Peyer's patch (tissue), 4 donors: ENCODE results near the gene TLCD3B.

Experiments used
- POLR2A ChIP-seq, 2 donors: fragments of 450-650 bp; IDR thresholded peaks; one replicate each; pipeline ENCODE4 v1.5.1; 2017; ENCODE audit warnings: antibody characterized with exemption in 2 of 2, mild to moderate bottlenecking in 2 of 2, moderate library complexity in 2 of 2
- TF ChIP-seq, protein P1 (sequence below), 6 experiments: fragments of 450-650 bp in 4 of 6; fragments of 200-600 bp in 2 of 6; sonication (generic) in 1 of 6; IDR thresholded peaks; one replicate each; pipeline ENCODE4 v1.5.1; 2017 to 2019; ENCODE audit warnings: antibody characterized with exemption in 6 of 6, mild to moderate bottlenecking in 3 of 6, moderate library complexity in 1 of 6

DNA sequence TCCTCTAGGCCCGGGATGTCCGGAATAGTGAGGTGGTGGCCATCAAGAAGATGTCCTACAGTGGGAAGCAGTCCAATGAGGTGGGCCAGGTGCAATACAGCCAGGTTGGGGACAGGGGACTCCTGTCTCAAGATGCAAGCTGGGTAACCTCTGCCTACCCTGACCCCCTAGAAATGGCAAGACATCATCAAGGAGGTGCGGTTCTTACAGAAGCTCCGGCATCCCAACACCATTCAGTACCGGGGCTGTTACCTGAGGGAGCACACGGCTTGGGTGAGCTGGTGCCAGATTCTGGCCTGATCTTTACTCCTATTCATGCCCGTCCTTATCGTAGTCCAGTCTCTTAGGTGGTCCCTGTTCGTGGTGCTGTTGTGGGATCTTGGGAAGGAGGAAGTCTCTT lies 53.0 kb downstream of the TLCD3B start:
- TF ChIP-seq, protein P1, sequence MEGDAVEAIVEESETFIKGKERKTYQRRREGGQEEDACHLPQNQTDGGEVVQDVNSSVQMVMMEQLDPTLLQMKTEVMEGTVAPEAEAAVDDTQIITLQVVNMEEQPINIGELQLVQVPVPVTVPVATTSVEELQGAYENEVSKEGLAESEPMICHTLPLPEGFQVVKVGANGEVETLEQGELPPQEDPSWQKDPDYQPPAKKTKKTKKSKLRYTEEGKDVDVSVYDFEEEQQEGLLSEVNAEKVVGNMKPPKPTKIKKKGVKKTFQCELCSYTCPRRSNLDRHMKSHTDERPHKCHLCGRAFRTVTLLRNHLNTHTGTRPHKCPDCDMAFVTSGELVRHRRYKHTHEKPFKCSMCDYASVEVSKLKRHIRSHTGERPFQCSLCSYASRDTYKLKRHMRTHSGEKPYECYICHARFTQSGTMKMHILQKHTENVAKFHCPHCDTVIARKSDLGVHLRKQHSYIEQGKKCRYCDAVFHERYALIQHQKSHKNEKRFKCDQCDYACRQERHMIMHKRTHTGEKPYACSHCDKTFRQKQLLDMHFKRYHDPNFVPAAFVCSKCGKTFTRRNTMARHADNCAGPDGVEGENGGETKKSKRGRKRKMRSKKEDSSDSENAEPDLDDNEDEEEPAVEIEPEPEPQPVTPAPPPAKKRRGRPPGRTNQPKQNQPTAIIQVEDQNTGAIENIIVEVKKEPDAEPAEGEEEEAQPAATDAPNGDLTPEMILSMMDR (IDR thresholded peaks at IDR 0.05) = no peak
- TF ChIP-seq POLR2A (IDR thresholded peaks at IDR 0.05) = no peak
